ENCODE measurements around the gene MPG. TPM values are rescaled to one million over a fixed set of nuclear protein-coding genes. Genes with fewer than 3 reads are reported as not detected.

MPG gene
- total and polyA plus RNA-seq, 10 of the 15 experiments (the other 5 are each of a cell fraction or from before 2014, with no cell fraction given), result 0.32 to 193 (median 55.7) TPM

- Histone ChIP-seq H3K79me2 (ENCODE audit: control insufficient read depth, insufficient read depth, low read length) (no peaks in the 10 kb centered on the region), H3K9me3 (replicated peaks; ENCODE audit: control insufficient read depth, insufficient read depth, low read length) (no peaks in the 10 kb centered on the region), H3K36me3 (ENCODE audit: control insufficient read depth in 2 of 2, insufficient read depth in 2 of 2, low read length in 1 of 2) (no peaks in the 10 kb centered on the region), H3K27me3 (replicated peaks in 1 of 2; ENCODE audit: control insufficient read depth in 2 of 2, insufficient read depth in 2 of 2, low read length in 1 of 2) (peaks cover 0 to 12% of the 10 kb centered on the region in 2 experiments; a peak in 3 of 4 replicates), H2AFZ (ENCODE audit: control insufficient read depth, low read depth, low read length) (no peak overlapping the region), H3K4me1 (ENCODE audit: control insufficient read depth, insufficient read depth, low read length) (no peaks in the 10 kb centered on the region), H3K9ac (ENCODE audit: control insufficient read depth, insufficient read depth, low read length) (no peak overlapping the region), H3K4me3 (no peak overlapping the region), H3K4me2 (ENCODE audit: control insufficient read depth, insufficient read depth) (no peak overlapping the region), H4K20me1 (ENCODE audit: control insufficient read depth, insufficient read depth) (no peaks in the 10 kb centered on the region), H3K27ac (ENCODE audit: control insufficient read depth, insufficient read depth) (no peak overlapping the region)
- no peak for FAIRE-seq
- in situ Hi-C loops (cut with MboI), result no loop called here
- ATAC-seq, result no peak
- BruUV-seq (replicated peaks), result no TSS peak
- POLR2A ChIA-PET, result interaction anchor here (2.7 kb wide), 1 partner anchor 28 kb away, joined by 18 read pairs; no protein-coding TSS in a partner anchor
- SMC1A ChIA-PET (ENCODE audit: uncharacterized antibody, unreplicated experiment), result interaction anchor here (6.4 kb wide), 1 partner anchor 27 kb away, joined by 77 read pairs; no protein-coding TSS in a partner anchor
- CTCF ChIA-PET, result interaction anchor here (5.8 to 14.2 kb wide), 3 partner anchors 10 to 37 kb away, joined by 36 to 319 read pairs (median 52); partner anchors contain the start of gene MPG
- WGBS (ENCODE audit: insufficient coverage, insufficient replicate concordance, low lambda C conversion rate, missing lambda C conversion rate), result 44% methylated on average over 25 of the region's 27 CpGs
- RAD21 ChIA-PET (ENCODE audit: unreplicated experiment), result interaction anchor here (6.5 kb wide), 1 partner anchor 28 kb away, joined by 132 read pairs; no protein-coding TSS in a partner anchor
- intact Hi-C loops (cut with micrococcal nuclease; ENCODE audit: unreplicated experiment), result no loop called here
- DNase-seq (ENCODE audit: low read depth, low spot score), result no peak
- TF ChIP-seq RB1 (IDR thresholded peaks at IDR 0.05; ENCODE audit: borderline replicate concordance), result no peak
- TF ChIP-seq ZNF687 (IDR thresholded peaks at IDR 0.05), result no peak
- TF ChIP-seq SMAD1 (IDR thresholded peaks at IDR 0.05; ENCODE audit: low read depth, partially characterized antibody), result no peak
- no peak for TF ChIP-seq ZNF592 (IDR thresholded peaks at IDR 0.05)
- no peak for TF ChIP-seq KDM1A (IDR thresholded peaks at IDR 0.05; ENCODE audit: borderline replicate concordance)
Observed at GRCh38 chr16:67884-68789, 9.9 kb upstream of the MPG start.

All from GM12878 (cell line).